HG02610 (cell line): Measurements from ENCODE around the gene HLA-C.
"Not testable (repeated sequence)": the region's sequence is repeated elsewhere in the genome, so short reads cannot be mapped to it uniquely, and the experiment has no call there.

Source experiments
- ATAC-seq: cut with Tn5 transposase; IDR thresholded peaks from one replicate; pipeline ENCODE4 v1.9.1; 2021; ENCODE audit warnings: mild to moderate bottlenecking, moderate library complexity; ENCODE audit not compliant: unreplicated experiment

The HLA-C gene

GRCh38 chr6:31271641-31272357 lies at the start of gene HLA-C:
TSS of gene HLA-C (minus strand) at chr6:31272092. CDS start at chr6:31272071, 21 bp downstream.
- peak; percentile 82 for ATAC-seq

- ATAC-seq: no peak
Observed at GRCh38 chr6:31321005-31321707, 49.3 kb upstream of the HLA-C start.

GRCh38 chr6:31317036-31317435 lies 45.1 kb upstream of the HLA-C start:
- ATAC-seq: no peak

- ATAC-seq: no peak
Observed at GRCh38 chr6:31309641-31310040, 37.7 kb upstream of the HLA-C start.

- no peak for ATAC-seq
Observed at GRCh38 chr6:31308845-31309175, 36.9 kb upstream of the HLA-C start.

- no peak for ATAC-seq
Observed at GRCh38 chr6:31308050-31308844, 36.4 kb upstream of the HLA-C start.

- no peak for ATAC-seq
Observed at GRCh38 chr6:31307669-31308049, 35.8 kb upstream of the HLA-C start.

GRCh38 chr6:31305703-31306219 lies 33.9 kb upstream of the HLA-C start:
- ATAC-seq: no peak

- no peak for ATAC-seq
Observed at GRCh38 chr6:31304683-31305082, 32.8 kb upstream of the HLA-C start.

GRCh38 chr6:31300797-31301196 lies 28.9 kb upstream of the HLA-C start:
- ATAC-seq: no peak

GRCh38 chr6:31299947-31300346 lies 28.1 kb upstream of the HLA-C start:
- no peak for ATAC-seq

GRCh38 chr6:31299511-31299910 lies 27.6 kb upstream of the HLA-C start:
- no peak for ATAC-seq

- no peak for ATAC-seq
Observed at GRCh38 chr6:31294056-31294455, 22.2 kb upstream of the HLA-C start.

- ATAC-seq: no peak
Observed at GRCh38 chr6:31293343-31293742, 21.5 kb upstream of the HLA-C start.

GRCh38 chr6:31289788-31290187 lies 17.9 kb upstream of the HLA-C start:
- ATAC-seq: no peak

GRCh38 chr6:31287619-31288018 lies 15.7 kb upstream of the HLA-C start:
- no peak for ATAC-seq

- no peak for ATAC-seq
Observed at GRCh38 chr6:31285982-31286381, 14.1 kb upstream of the HLA-C start.

- no peak for ATAC-seq
Observed at GRCh38 chr6:31285486-31285885, 13.6 kb upstream of the HLA-C start.

- ATAC-seq: not testable (repeated sequence)
Observed at GRCh38 chr6:31279647-31280046, 7.8 kb upstream of the HLA-C start.

GRCh38 chr6:31272836-31273626 lies 1.1 kb upstream of the HLA-C start:
- ATAC-seq: no peak

GRCh38 chr6:31272436-31272835 lies 544 bp upstream of the HLA-C start:
- no peak for ATAC-seq
